WERI-Rb-1 (cell line): ENCODE results near the gene ENO1.

Source experiments
- DNase-seq: peaks from one replicate; pipeline ENCODE4 v3.0.0-alpha.2; 2020
- H3K27ac ChIP-seq: fragments of 250-450 bp; sonication (Bioruptor Pico); 2 replicates; pipeline ENCODE4 v1.5.1; 2020; ENCODE audit warnings: mild to moderate bottlenecking, moderate library complexity
- H3K27me3 ChIP-seq: fragments of 250-450 bp; sonication (Bioruptor Pico); 2 replicates; pipeline ENCODE4 v1.5.1; 2021; ENCODE audit warnings: mild to moderate bottlenecking, low read depth, moderate library complexity; ENCODE audit not compliant: insufficient read depth, severe bottlenecking
- H3K36me3 ChIP-seq: fragments of 250-450 bp; sonication (Bioruptor Pico); 2 replicates; pipeline ENCODE4 v1.5.1; 2020; ENCODE audit warnings: mild to moderate bottlenecking, moderate library complexity
- H3K4me3 ChIP-seq: 2 replicates; pipeline ENCODE4 v1.5.1; 2011; ENCODE audit warnings: low read depth, mild to moderate bottlenecking, control low read depth, low read length
- H3K9me3 ChIP-seq: fragments of 250-450 bp; sonication (Bioruptor Pico); 2 replicates; pipeline ENCODE4 v1.5.1; 2021; ENCODE audit warnings: mild to moderate bottlenecking, moderate library complexity; ENCODE audit not compliant: severe bottlenecking
- CTCF ChIP-seq: IDR thresholded peaks from 2 replicates; pipeline ENCODE4 v1.5.1; 2011; ENCODE audit warnings: low read depth, mild to moderate bottlenecking, control low read depth, inconsistent platforms, low read length

ENO1 gene

GRCh38 chr1:8816831-8817411 lies 61.6 kb downstream of the ENO1 start:
- DNase-seq = peak; percentile 9
- Histone ChIP-seq H3K4me3 (peak overlapping the region; percentile 87), H3K36me3 (no peaks in the 10 kb centered on the region), H3K9me3 (no peaks in the 10 kb centered on the region), H3K27me3 (no peaks in the 10 kb centered on the region), H3K27ac (peak overlapping the region; percentile 86)
- no peak for TF ChIP-seq CTCF

GRCh38 chr1:8816264-8816663 lies 62.2 kb downstream of the ENO1 start:
- Histone ChIP-seq H3K36me3 (no peaks in the 10 kb centered on the region), H3K27ac (peak overlapping the region; percentile 86), H3K27me3 (no peaks in the 10 kb centered on the region), H3K4me3 (peak overlapping the region; percentile 87), H3K9me3 (no peaks in the 10 kb centered on the region)
- no peak for DNase-seq
- no peak for TF ChIP-seq CTCF

- TF ChIP-seq CTCF = no peak
- peak overlapping the region; percentile 86 for H3K27ac ChIP-seq
- peak overlapping the region; percentile 87 for H3K4me3 ChIP-seq
- no peaks in the 10 kb centered on the region for H3K27me3 ChIP-seq
- H3K9me3 ChIP-seq = no peaks in the 10 kb centered on the region
- no peaks in the 10 kb centered on the region for H3K36me3 ChIP-seq
- no peak for DNase-seq
Observed at GRCh38 chr1:8815582-8816151, 62.8 kb downstream of the ENO1 start.

GRCh38 chr1:8814865-8815264 lies 63.6 kb downstream of the ENO1 start:
- Histone ChIP-seq H3K36me3 (no peaks in the 10 kb centered on the region), H3K4me3 (0 out of 2 replicates have a peak overlapping the region, but pooled peaks have one; percentile 87), H3K27ac (no peak overlapping the region; the same call in 1 of the 2 replicates), H3K9me3 (no peaks in the 10 kb centered on the region), H3K27me3 (no peaks in the 10 kb centered on the region)
- DNase-seq = peak; percentile 54
- TF ChIP-seq CTCF = peak; percentile 62

- no peaks in the 10 kb centered on the region for H3K27me3 ChIP-seq
- no peak overlapping the region for H3K27ac ChIP-seq
- no peaks in the 10 kb centered on the region for H3K9me3 ChIP-seq
- H3K4me3 ChIP-seq = no peak overlapping the region
- no peaks in the 10 kb centered on the region for H3K36me3 ChIP-seq
- DNase-seq = no peak
- TF ChIP-seq CTCF = no peak
Observed at GRCh38 chr1:8813991-8814390, 64.5 kb downstream of the ENO1 start.
